ENCODE measurements around the gene PDE2A.
A peak's percentile ranks its signal among the peaks of the same experiment; 100 is the strongest.
"Not testable (repeated sequence)": the region's sequence is repeated elsewhere in the genome, so short reads cannot be mapped to it uniquely, and the experiment has no call there.

PDE2A gene

DNA sequence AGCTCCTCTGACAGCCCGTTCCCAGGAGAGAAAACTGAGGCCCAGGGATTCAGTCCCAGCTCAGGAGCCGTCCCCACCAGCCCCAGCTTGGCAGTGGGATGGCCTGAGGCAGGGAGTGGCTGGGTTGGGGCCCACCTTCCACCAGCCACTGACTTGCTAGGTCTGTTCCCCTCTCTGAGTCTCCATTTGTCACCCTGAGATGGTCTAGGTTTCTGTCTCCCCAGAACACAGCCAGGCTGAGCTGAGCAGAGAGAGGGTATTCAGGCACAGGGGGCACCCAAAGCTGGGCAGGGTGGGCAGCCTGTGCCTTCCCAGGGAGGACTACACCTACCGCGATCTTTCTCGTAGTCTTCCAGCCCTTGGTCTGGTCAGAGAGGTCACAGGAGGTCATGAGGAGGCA, 95.7 kb downstream of the PDE2A start:
- FAIRE-seq (no peak), DNase-seq (ENCODE audit: low spot score) (no peak)

DNA sequence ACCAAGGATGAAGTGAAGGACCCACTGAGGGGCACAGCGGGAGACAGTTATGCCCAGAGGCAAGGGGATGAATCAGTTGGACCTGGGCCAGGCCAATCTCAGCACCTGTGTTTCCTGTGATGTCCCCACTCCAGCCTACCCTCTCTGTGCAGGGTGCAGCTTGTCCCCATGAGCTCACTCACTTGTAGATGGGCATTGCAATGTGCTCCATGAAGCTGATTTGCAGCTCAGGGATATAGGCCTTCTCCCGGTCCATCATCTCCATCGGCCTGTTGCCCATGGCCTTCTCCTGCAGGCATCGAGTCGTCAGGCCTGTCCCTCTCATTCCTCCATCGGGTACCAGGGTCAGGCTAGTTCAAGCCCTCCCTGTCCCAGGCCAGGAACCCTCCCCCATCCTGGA, 96.2 kb downstream of the PDE2A start:
- no peak for DNase-seq (ENCODE audit: low spot score)
- FAIRE-seq = no peak

DNA sequence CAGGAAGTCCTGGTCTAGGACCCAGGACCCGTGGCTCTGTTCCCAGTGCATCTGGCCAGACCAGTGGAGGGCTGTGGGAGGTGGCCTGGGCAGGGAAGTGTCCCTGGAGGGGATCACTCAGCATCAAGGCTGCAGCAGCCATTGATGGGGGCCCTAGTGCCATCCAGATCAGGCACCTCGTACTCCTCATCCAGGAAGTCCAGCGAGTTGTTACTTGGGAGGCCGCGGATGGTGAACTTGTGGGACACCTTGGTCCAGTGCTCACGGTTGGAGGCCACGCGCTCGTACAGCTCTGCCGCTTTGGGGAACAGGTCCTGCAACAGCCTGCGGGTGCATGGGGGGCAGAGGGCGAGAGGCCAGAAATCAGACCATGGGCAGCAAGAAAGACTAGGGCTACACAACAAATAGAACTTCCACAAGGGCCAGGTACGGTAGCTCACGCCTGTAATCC, 96.9 kb downstream of the PDE2A start:
- no peak for DNase-seq (ENCODE audit: low spot score)
- FAIRE-seq = no peak

DNA sequence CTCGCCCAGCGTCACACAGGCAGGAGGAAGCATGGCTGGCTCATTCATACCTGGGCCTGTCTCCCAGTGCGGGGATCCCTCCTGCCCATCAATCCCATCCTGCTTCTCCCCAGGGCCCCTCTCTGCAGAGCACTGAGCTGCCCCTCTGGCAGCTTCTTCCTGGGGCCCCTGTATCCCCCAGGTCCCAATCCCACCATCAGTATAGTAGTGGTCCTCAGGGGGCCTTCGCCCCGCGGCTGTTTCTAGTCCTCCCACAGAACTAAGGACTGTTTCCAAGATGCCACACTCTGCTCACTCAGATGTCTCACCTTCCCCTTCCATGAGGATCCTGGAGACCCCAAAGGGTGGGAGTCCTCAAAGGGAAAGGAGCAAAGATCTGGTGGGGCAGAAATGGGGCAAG, 97.6 kb downstream of the PDE2A start:
- no peak for FAIRE-seq
- DNase-seq (ENCODE audit: low spot score) = no peak

DNA sequence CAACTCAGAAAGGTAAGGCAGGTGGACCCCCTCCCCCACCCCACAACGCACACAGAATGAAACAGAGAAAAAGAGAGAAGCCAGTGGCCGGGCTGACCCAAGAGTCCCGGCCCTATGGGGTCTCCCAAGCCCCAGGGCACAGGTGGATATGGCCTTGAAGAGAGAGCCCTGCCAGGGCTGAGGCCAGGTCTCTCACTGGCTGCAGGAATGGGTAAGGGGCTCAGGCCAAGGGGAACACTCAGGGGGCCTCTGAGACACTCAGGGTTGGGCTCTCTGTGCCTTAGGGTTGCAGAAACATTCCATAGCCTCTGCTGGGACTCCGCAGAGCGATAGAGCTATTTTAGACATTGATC, 98.0 kb downstream of the PDE2A start:
- DNase-seq (ENCODE audit: low spot score) = no peak
- no peak for FAIRE-seq

DNA sequence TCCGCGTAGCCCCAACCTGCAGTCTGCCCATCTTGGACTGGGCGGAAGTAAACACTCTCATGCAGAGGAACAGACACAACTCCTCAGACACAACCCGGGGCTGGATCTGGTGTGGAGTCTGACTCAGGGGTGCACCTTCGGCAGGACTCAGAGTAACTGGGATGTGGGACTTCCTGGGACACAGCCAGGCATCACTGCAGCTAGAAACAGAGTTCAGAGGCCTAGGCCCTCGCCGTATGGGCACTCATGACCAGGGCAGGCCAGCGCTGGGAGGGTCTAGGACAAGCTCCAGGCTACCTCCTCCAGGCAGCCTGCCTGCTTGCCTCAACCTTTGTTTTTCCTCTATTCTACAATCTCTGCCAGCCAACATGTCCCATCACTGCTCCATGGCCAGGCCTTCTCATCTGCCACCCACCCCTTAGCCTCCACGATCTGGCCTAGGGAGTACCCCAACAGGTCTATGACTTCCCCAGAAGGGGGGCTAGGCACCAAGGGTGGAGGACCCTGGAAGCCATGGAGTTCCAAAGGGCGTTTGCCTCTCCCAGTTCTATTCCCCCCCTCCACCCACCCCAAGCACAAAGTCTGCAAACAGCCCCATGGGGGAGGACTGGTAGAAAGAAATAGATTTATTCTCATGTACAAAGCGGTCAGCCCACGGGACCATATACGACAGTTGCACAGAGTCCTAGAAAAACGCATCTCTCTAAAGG, 98.5 kb downstream of the PDE2A start:
- no peak for DNase-seq (ENCODE audit: low spot score)
- FAIRE-seq = no peak

DNA sequence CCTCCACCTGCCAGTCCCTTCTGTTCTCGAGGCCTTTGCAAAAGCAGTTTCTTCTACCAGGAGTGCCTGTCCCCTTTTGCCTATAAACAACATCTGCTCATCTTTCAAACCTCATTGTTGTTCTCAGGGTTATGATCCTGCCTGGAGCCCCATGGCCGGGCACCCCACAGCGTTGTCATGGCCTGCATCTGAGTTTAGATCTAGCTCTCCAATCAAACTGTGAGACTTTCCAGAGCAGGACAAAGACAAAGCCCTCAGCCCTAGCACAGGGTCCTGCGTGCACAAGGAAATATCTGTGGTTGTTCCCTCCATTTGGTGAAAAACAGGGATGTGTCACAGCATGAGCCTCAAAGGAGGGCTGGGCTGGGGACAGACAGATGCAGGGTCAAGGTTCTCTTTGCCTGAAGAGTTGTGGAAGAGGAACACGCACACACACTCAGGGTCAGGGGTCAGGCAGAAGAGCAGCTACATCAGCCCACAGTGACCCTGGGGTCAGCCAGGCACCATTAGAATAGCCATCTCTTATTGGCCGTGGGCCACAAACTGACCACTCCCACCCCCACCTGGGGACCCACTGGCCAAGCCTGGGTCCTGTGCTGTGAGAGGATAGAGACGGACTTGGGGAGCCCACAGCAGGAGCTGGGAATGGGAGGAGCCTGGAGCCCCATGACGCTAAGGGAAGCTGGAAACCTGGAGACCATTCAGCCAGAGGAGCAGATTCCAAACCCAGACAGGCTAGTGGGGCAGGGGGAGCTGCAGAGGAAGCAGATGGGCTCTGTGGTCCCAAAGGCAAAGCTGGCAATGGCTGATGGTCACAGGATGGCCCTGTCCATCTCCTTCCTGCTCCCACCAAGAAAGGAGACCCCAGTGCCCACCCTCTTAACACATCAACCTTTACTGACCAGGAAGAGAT, 99.4 kb downstream of the PDE2A start:
- FAIRE-seq (no peak), DNase-seq (ENCODE audit: low spot score) (no peak)

DNA sequence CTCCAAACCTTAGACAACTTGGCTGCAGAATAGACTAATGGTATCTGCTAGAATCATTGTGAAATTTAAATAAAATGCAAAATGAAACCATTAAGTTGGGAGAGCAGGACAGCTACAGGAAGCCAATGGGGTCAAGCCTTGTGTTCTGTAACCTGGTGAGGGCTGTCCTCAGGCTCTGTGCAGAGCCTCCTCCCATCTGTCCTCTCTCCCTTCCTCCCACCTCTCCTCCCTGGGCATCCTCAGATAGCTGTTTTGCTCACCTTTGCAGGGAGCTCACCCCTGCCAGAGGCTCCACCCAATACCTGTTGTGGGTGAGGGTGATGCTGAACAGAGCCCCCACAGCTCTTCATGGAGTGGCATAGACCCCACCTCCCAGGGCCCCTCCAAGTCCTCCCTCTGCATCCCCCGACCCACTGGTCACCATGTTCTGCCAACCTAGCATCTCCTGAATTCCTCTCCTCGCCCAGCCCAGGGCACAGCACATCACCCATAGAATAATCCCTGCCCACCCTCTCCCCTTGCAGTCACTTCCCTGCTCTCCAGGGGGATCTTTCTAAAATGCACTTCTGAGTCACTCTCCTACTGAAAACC, 100.3 kb downstream of the PDE2A start:
- DNase-seq (ENCODE audit: low spot score) (no peak), FAIRE-seq (no peak)

DNA sequence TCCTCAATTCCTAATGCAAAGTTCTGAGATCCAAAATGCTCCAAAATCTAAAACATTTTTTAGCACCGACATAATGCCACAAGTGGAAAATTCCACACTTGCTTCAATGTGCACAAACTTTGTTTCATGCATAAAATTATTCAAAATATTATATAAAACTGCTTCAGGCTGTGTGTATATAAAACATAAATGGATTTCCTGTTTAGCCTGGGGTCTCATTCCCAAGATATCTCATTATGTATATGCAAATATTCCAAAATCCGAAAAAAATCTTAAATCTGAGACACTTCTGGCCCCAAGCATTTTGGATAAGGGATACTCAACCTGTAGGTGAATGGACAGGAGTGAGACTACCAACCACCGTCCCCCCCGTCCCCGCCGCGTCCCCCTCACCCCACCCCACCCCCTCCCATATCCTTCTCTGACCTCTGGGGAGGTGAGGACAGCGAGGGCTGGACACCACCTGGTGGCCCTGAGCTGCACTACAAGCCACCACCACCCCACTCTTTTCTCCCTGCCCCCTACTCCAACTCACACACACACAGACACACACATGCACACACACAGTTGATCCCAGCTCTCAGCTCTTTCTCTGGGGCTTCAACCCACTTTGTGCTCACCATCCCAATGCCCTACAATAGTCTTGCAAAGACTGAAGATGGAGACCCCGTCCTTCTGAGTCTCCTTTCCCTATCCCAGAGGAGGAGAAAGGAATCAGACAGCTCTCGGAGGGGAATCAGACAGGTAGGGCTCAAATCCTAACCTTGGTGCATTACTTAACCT, 101.0 kb downstream of the PDE2A start:
- peak; percentile 91 for FAIRE-seq
- DNase-seq (ENCODE audit: low spot score) = peak; percentile 79

DNA sequence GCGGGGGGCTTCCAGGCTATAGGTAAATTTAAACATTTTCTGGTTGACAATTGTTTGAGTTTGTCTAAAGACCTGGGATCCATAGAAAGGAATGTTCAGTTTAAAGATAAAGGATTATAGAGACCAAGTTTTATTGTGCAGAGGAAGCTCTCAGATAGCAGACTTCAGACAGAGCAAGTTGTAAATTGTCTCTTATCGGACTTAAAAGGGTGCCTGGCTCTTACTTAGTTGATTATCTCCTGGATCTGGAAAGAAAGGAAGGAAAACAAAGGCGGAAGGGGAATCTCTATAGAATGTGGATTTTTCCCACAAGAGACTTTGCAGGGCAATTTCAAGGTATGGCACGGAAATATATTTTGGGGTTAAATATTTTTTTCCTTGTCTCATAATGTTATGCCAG, 101.7 kb downstream of the PDE2A start:
- FAIRE-seq; DNase-seq (ENCODE audit: low spot score): not testable (repeated sequence)

DNA sequence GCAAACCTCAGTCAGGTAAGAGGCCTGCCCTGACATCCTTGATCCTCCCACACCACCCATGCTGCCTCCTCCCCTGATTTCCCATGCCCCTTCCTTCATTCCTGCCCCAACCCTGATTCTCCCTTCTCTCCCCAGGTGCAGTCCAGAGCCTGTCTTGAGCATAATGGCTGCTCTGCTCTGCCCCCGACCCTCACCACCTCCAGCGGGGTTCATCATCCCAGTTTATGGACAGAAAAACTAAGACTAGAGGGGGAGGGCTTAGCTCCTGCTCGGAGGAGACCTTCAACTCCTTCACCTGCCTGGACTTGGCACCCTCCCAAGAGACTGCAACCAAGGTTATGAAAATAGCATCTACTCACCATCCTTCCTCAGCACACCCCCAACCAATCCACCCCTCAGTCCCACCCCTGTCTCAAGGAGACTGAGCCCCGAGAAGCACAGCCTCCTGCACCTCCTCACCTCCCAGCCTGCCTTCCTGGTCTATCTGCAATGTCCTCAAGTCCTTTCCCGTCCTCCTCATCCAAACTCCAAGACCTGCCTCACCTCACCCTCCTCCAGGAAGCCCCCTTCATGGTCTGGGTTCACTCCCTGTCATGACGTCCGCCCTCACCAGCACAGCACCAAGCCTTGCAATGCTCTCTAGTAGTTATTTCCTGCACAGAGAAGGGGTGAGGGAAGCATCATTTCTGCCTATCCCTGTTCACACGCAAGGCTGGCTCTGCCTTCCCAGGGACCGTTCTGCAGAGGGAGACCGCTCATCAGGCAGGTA, 103.1 kb downstream of the PDE2A start:
- DNase-seq (ENCODE audit: low spot score) (no peak), FAIRE-seq (peak; percentile 69)

DNA sequence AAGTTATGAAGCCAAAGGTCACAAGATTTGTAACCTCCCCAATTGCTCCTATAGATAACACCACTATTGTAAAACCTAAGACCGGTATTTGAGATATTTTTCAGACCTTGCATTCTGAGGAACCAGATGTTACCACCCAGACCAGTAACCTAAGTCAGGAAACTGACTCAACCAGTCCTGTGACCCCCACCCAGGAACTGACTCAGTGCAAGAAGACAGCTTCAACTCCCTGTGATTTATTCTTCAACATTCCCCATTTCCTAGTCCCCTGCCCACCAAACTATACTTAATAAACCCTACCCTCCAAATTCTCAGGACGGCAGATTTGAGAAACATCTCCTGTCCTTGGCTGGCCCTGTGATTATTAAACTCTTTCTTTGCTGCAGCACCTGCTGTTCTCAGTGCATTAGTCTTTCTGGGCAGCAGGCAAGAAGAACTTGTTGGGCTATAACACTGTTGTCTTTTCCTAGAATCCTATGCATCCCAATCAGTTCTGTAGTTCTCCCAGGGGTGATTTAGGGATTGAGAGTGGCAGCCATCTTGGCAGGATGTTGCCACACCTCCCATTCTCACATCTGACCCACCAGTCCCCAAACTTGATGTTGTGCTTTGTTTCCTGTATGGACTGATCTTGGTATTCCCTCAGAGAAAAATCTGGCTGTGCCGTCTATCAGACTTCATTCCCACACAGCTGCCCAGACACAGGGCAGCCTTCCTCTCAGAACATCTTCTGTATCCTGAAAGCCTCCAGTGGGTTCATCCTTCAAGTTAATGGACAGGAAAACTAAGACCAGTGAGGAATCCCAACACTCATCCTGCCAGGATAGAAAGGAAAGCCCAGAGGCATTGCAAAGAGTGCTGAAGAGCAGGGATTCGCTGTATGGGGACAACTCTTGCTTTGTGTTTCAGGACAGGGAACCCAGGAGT, 104.0 kb downstream of the PDE2A start:
- peak; percentile 13 for FAIRE-seq
- no peak for DNase-seq (ENCODE audit: low spot score)

DNA sequence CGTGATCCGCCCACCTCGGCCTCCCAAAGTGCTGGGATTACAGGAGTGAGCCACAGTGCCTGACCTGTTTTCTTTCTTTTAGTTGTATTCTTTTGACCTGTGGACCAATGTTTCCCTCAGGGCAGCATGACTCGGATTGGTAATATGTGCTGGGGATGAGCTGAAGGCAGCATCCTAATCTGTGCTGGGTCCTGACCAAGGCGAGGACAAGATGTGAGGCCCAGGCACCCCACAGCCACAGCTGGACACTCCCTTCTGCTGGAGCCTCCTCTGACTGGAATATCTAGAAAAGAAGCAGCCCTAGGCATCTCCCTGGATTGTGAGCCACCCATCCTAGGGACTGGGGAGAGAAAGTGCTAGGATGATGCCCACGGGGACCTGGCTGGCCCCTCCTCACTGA, 105.4 kb downstream of the PDE2A start:
- no peak for DNase-seq (ENCODE audit: low spot score)
- no peak for FAIRE-seq

DNA sequence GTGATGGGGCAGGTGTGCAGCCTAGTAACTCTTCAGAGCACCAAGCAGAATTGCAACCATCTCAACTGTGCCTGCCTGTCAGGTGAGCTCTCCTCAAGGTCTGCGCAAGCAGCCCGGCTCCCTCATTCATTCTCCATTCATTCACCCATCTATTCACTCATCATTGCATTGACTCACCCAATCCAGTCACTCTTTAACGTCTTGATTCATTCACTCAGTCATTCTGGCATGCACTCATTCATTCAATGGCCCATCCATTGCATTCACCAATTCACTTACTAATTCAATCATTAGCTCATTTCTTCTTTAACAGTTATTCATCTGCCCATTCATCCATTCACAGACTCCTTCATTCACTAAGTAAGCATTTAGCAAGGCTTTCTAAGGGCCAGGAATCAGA, 111.8 kb downstream of the PDE2A start:
- FAIRE-seq (no peak), DNase-seq (ENCODE audit: low spot score) (no peak)

DNA sequence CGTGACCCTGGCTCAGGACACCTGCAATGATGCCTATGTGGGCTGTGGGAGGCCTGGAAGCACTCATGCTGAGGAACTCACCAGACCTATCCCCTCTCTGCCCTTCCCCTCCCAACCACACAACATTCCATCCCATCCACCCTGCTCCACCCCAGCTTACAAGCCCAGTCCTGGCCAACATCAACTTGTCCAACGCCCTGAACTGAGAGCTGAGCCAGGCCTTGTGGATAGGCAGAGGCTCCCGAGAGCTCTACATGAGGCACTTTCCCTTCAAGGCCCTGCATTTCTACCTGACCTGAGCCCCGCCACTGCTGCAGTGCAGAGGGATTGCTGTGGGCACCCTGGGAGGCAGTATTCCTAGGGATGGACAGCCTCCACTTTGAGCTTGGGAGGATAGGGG, 112.4 kb downstream of the PDE2A start:
- no peak for FAIRE-seq
- DNase-seq (ENCODE audit: low spot score) = no peak

DNA sequence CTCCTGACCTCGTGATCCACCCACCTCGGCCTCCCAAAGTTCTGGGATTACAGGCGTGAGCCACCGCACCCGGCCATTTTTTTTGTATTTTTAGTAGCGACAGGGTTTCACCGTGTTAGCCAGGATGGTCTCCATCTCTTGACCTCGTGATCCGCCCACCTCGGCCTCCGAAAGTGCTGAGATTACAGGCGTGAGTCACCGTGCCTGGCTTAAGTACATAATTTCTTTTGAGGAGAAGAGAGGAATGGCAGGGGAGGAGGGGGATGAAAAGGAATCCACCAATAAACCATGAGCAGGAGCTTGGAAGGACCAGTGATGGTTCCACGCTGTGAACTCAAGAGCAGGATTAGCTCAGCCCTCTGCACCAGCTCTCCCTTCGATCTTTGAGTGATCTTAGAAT, 113.4 kb downstream of the PDE2A start:
- DNase-seq (ENCODE audit: low spot score); FAIRE-seq: not testable (repeated sequence)

DNA sequence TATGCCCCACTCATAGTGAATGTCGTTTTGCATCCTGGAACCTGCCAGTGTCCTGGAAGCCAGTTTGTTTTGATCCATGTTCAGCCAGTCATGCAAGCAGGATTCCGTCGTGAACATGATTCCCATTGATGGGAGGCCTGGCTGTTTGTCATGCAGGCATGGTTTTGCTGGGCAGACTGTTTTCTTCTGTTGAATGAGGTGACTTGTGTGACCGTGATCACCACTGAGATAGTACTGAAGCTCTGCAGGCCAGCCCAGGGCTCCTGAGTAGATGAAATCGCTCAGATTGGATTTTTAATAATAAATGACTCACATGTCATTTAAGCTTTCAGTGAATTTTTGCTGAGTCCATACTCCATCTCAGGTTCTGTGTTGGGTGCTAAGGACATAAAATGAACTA, 117.8 kb downstream of the PDE2A start:
- DNase-seq (ENCODE audit: low spot score) (no peak), FAIRE-seq (no peak)

DNA sequence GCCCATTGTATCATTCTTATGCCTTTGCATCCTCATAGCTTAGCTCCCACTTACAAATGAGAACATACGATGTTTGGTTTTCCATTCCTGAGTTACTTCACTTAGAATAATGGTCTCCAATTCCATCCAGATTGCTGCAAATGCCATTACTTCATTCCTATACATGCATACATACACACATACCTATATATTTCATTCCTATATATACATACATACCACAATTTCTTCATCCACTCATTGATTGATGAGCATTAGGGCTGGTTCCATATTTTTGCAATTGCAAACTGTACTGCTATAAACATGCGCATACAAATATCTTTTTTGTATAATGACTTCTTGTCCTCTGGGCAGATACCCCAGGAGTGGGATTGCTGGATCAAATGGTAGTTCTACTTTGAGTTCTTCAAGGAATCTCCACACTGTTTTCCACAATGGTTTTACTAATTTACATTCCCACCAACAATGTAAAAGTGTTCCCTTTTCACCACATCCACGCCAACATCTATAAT, 119.2 kb downstream of the PDE2A start:
- DNase-seq (ENCODE audit: low spot score); FAIRE-seq: not testable (repeated sequence)

DNA sequence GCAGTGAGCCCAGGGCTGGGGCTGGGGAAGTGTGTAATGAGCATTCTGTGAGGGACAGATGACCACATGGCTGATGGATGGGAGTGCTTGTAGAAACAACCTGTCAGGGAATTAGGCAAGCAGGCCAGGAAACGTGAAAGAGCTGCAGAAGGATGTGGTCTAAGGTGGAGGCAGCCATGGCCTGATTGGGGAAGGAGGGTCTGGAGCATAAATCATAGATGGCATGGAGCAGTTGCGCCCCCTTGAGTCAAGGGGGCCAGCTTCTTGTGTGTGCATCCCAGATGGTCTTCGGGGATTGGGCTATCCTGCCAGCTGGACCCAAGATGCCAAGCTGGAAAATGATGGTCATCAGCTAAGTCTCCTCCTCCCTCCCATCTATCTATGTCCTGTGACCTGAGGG, 120.5 kb downstream of the PDE2A start:
- no peak for FAIRE-seq

More for the DNA sequence above, 120.5 kb downstream of the PDE2A start:
- no peak for DNase-seq (ENCODE audit: low spot score)

All from urothelium cell line (cell line).